Endodermal cell (in vitro differentiated cells): ENCODE results near the gene RIMBP2. TPM values are rescaled to one million over a fixed set of nuclear protein-coding genes. Genes with fewer than 3 reads are reported as not detected.

ENCODE experiments used
- DNase-seq: peaks from one replicate; pipeline ENCODE4 v3.0.0-alpha.2; 2017
- H3K27ac ChIP-seq: 2 replicates; pipeline ENCODE4 v1.5.1; 2013; ENCODE audit warnings: mild to moderate bottlenecking, low read depth, low read length, moderate library complexity
- H3K27me3 ChIP-seq: 2 replicates; pipeline ENCODE4 v1.6.1; 2013; ENCODE audit warnings: mild to moderate bottlenecking, low read length, moderate library complexity; ENCODE audit not compliant: insufficient read depth, control insufficient read depth, poor library complexity, severe bottlenecking
- H3K36me3 ChIP-seq: 2 replicates; pipeline ENCODE4 v1.7.0; 2013; ENCODE audit warnings: mild to moderate bottlenecking, low read length, moderate library complexity; ENCODE audit not compliant: control insufficient read depth, insufficient read depth
- H3K4me1 ChIP-seq: one replicate; pipeline ENCODE4 v1.7.0; 2013; ENCODE audit warnings: low read length; ENCODE audit not compliant: control insufficient read depth, insufficient read depth
- H3K4me3 ChIP-seq: 2 replicates; pipeline ENCODE4 v1.5.1; 2013; ENCODE audit warnings: mild to moderate bottlenecking, low read length, moderate library complexity
- H3K9ac ChIP-seq: 2 replicates; pipeline ENCODE4 v1.6.1; 2013; ENCODE audit warnings: mild to moderate bottlenecking, low read length, moderate library complexity; ENCODE audit not compliant: poor library complexity, severe bottlenecking; ENCODE audit errors: extremely low read depth
- H3K9me3 ChIP-seq: 2 replicates; pipeline ENCODE4 v1.6.1; 2013; ENCODE audit warnings: mild to moderate bottlenecking, low read length, moderate library complexity; ENCODE audit not compliant: control insufficient read depth
- H3K27ac Mint-ChIP-seq: 2 replicates; pipeline ENCODE4 v1.8.0; 2020; ENCODE audit warnings: mixed read lengths
- H3K27me3 Mint-ChIP-seq: 2 replicates; pipeline ENCODE4 v1.8.0; 2021; ENCODE audit warnings: mild to moderate bottlenecking, mixed read lengths; ENCODE audit not compliant: insufficient read depth
- H3K36me3 Mint-ChIP-seq: 2 replicates; pipeline ENCODE4 v1.8.0; 2020; ENCODE audit warnings: low read depth, mixed read lengths
- H3K4me1 Mint-ChIP-seq: 2 replicates; pipeline ENCODE4 v1.8.0; 2020; ENCODE audit warnings: mixed read lengths
- H3K4me3 Mint-ChIP-seq: 2 replicates; pipeline ENCODE4 v1.8.0; 2020; ENCODE audit warnings: mild to moderate bottlenecking, moderate library complexity, mixed read lengths
- H3K9me3 Mint-ChIP-seq: 2 replicates; pipeline ENCODE4 v1.8.0; 2020; ENCODE audit warnings: mild to moderate bottlenecking, mixed read lengths
- WGBS, 2 experiments: methylation state at CpG; one replicate each; pipeline versions ENCODE4 v1.1.5 to v1.1.7; 2013; ENCODE audit warnings: missing lambda C conversion rate in 2 of 2, mixed read lengths in 1 of 2; ENCODE audit not compliant: insufficient coverage in 1 of 2, insufficient read length in 1 of 2; 5-methylcytosine and 5-hydroxymethylcytosine counted together
- total RNA-seq, 2 donors: library from RNA; stranded (reverse); fragmentation: NEBNext Ultra II Directional in 1 of 2; extraction: Animal tissue kit (Norgen Biotek cat#: 25700) in 1 of 2; gene quantifications; 2 replicates in 1 of 2; 3 replicates in 1 of 2; pipeline ENCODE4 v1.2.1, GENCODE V29; 2021
- TF ChIP-seq, protein P1 (sequence below): fragments of 200-600 bp; sonication (generic); conservative IDR thresholded peaks from 2 replicates; pipeline ENCODE4 v1.5.0; 2021; ENCODE audit warnings: antibody characterized with exemption, mild to moderate bottlenecking

Gene RIMBP2
- total RNA-seq, 2 donors from 2014 or later: 0.13 to 3.4 TPM

- WGBS, 2 experiments: 95 to 97% methylated on average over 3 of the region's 3 CpGs
- no peaks in the 10 kb centered on the region for H3K9me3 ChIP-seq
- H3K27ac Mint-ChIP-seq: no peak overlapping the region
- no peaks in the 10 kb centered on the region for H3K4me1 ChIP-seq
- H3K36me3 ChIP-seq: no peaks in the 10 kb centered on the region
- no peak overlapping the region for H3K27ac ChIP-seq
- DNase-seq: no peak
- H3K27me3 ChIP-seq: no peaks in the 10 kb centered on the region
- no peaks in the 10 kb centered on the region for H3K9me3 Mint-ChIP-seq
- no peaks in the 10 kb centered on the region for H3K4me1 Mint-ChIP-seq
- peaks cover 2% of the 10 kb centered on the region for H3K27me3 Mint-ChIP-seq
- H3K36me3 Mint-ChIP-seq: no peaks in the 10 kb centered on the region
- TF ChIP-seq, protein P1, sequence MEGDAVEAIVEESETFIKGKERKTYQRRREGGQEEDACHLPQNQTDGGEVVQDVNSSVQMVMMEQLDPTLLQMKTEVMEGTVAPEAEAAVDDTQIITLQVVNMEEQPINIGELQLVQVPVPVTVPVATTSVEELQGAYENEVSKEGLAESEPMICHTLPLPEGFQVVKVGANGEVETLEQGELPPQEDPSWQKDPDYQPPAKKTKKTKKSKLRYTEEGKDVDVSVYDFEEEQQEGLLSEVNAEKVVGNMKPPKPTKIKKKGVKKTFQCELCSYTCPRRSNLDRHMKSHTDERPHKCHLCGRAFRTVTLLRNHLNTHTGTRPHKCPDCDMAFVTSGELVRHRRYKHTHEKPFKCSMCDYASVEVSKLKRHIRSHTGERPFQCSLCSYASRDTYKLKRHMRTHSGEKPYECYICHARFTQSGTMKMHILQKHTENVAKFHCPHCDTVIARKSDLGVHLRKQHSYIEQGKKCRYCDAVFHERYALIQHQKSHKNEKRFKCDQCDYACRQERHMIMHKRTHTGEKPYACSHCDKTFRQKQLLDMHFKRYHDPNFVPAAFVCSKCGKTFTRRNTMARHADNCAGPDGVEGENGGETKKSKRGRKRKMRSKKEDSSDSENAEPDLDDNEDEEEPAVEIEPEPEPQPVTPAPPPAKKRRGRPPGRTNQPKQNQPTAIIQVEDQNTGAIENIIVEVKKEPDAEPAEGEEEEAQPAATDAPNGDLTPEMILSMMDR: no peak
- H3K4me3 ChIP-seq: no peak overlapping the region
- no peak overlapping the region for H3K4me3 Mint-ChIP-seq
- no peak overlapping the region for H3K9ac ChIP-seq
Observed at GRCh38 chr12:130418251-130418650, 297.8 kb downstream of the RIMBP2 start.

DNA sequence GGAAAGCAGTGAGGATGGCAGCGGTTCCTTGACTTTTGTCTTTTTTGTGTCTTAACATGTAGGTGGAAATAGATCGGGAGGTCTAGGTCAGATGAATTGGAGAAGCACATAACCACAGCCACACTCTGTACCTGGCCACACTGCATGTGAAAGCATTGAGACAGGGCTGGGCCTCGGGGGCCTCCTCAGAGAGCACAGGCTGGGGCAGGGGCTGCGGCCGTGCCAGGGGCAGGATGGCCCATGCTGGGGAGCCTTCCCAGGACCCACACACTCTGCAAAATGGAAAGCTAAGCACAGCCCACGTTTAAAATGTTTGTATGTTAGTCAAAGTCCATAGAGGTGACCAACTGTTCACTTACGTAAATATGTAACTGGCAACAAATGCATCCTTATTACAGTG is 301.7 kb downstream of the RIMBP2 start:
- Mint-ChIP-seq H3K27ac (no peak overlapping the region), H3K27me3 (peaks cover 2% of the 10 kb centered on the region), H3K4me3 (no peak overlapping the region), H3K4me1 (no peaks in the 10 kb centered on the region), H3K9me3 (no peaks in the 10 kb centered on the region), H3K36me3 (no peaks in the 10 kb centered on the region)
- no peaks in the 10 kb centered on the region for H3K36me3 ChIP-seq
- no peak overlapping the region for H3K9ac ChIP-seq
- TF ChIP-seq, protein P1: no peak
- no peak for DNase-seq
- no peaks in the 10 kb centered on the region for H3K9me3 ChIP-seq
- no peaks in the 10 kb centered on the region for H3K27me3 ChIP-seq
- H3K4me1 ChIP-seq: no peaks in the 10 kb centered on the region
- 89 to 100% methylated on average over 3 to 7 of the region's 7 CpGs for WGBS, 2 experiments
- no peak overlapping the region for H3K27ac ChIP-seq
- H3K4me3 ChIP-seq: no peak overlapping the region

DNA sequence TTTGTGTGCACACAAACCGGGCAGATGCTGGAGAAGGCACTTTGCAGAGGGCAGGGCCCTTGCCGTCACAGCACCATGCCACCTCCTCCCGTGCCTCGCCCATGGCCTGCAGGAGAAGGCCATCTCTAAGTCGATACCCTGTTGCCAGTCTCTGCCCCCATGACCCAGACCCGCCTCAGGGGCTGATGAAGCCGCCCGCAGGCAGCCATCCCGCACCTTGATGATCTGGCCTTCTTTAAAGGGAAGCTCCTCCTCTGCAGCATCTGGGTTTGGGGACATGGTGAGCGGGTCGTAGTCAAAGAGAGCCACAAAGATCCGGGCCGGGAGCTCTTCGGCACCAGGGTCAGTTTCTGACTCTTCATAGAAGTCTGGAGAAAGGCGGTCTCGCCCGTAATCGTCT is 302.2 kb downstream of the RIMBP2 start:
- Mint-ChIP-seq H3K27me3 (peaks cover 2% of the 10 kb centered on the region), H3K36me3 (no peaks in the 10 kb centered on the region), H3K4me3 (no peak overlapping the region), H3K27ac (no peak overlapping the region), H3K9me3 (no peaks in the 10 kb centered on the region), H3K4me1 (no peaks in the 10 kb centered on the region)
- H3K36me3 ChIP-seq: no peaks in the 10 kb centered on the region
- DNase-seq: no peak
- no peaks in the 10 kb centered on the region for H3K9me3 ChIP-seq
- no peak overlapping the region for H3K4me3 ChIP-seq
- no peaks in the 10 kb centered on the region for H3K27me3 ChIP-seq
- TF ChIP-seq, protein P1: no peak
- H3K27ac ChIP-seq: no peak overlapping the region
- WGBS, 2 experiments: 92 to 94% methylated on average over 14 to 18 of the region's 18 CpGs
- H3K9ac ChIP-seq: no peak overlapping the region
- H3K4me1 ChIP-seq: no peaks in the 10 kb centered on the region
